SKM-1 treated with dmso at 0.1 percent for 144 hours (cell line): ENCODE measurements around the gene FAM83F.

Experiments used
- DNase-seq: peaks from one replicate; lab custom pipeline; 2025; ENCODE audit not compliant: unreplicated experiment; lab: John Stamatoyannopoulos, UW

The FAM83F gene

DNA sequence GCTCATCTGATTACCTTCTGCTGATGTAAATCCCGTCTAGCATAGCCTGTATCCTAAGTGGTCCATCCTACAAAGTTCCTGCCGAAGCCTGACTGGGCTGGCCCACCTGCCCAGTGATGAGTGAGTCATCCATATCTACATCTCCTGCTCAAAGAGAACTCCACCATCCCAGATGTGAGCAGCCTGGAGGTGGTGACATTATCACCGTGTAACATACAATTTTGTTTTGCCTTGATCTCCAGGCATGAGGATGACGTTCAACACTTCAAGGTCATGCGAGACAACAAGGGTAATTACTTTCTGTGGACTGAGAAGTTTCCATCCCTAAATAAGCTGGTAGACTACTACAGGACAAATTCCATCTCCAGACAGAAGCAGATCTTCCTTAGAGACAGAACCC lies 29.0 kb upstream of the FAM83F start:
- no peak for DNase-seq

DNA sequence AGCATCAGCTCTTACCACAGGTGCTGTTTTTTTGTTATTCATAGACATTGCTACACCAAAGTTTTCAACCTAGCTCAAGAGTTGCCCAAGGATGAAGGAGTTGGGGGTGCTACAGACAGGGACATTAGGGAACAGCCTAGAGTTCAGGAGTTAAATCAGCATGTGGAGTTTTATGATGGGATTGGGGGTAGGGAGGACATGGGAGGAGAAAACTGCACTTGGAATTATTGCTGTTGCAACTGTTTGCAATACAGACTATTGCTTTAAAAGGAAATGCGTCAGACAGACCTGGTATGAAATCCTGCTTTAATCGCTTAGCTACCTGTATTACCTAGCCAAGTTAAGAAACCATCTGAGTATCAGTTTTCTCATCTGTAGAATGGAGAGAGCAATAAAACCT lies 28.3 kb upstream of the FAM83F start:
- DNase-seq, result no peak

DNA sequence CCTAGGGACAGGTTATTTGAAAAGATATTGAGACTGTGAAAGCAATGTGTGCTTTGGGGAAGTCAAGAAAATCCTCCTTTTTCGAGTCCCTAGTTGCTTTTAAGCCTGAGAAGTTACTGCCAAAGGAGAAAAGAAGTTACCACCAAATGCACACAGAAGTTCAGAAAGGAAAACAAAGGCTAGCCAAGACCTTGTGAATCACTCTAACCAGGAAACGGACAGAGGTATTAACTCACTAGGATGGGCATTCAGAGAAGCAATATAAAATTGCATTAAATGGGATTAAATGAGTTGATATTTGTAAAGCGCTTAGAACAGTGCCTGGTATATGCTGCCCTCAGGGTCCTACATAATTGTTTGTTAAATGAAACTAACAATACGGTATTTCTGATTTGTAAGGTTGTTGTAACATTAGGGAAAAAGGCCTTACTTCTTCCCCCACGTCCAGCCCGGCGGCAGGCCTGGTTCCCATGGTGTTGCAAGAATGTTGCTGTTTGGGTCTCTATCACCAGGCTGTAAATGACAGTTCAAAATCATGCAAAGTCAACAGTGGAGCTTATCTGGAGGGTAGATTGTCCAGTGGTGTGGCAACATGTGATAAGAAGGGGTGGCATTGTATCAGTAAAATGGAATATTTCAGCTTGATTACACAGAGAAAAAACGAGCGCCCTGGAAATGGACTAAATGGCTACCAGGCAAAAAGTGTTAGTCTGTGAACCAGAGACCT lies 27.5 kb upstream of the FAM83F start:
- no peak for DNase-seq

DNA sequence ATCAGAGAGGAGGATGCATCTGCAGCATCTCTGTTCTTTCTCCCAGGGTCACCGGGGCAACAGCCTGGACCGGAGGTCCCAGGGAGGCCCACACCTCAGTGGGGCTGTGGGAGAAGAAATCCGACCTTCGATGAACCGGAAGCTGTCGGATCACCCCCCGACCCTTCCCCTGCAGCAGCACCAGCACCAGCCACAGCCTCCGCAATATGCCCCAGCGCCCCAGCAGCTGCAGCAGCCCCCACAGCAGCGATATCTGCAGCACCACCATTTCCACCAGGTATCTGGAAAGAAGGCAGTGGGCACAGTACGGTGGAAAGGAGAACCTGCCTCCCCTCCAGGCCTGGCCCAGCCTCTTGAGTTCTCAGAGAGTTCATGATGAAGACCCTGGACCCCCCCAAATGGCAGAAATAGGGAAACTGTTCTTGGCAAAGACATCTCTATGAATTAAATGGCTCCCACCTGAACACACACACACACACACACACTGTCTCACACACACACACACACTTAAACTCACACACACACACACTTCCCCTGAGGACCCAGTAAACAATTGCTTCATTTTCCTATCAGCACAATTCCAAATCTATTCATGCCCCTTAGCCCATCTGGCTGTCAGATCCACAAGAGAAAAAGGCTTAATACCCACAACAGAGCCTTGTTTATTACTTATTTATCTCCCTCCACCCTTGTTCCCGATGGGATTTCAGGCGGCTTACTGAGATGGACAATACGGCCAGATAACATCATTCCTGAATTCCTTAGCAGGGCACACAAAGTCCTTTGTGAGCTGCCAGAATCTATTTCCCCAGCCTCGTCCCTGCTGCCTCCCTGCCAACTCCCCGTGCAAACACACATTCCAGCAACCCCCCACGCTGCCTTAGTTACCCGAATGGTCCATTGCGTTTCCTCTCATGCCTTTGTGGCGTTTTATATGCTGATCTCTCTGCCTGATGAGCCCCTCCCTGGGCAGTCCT lies 26.5 kb upstream of the FAM83F start:
- DNase-seq, result no peak

DNA sequence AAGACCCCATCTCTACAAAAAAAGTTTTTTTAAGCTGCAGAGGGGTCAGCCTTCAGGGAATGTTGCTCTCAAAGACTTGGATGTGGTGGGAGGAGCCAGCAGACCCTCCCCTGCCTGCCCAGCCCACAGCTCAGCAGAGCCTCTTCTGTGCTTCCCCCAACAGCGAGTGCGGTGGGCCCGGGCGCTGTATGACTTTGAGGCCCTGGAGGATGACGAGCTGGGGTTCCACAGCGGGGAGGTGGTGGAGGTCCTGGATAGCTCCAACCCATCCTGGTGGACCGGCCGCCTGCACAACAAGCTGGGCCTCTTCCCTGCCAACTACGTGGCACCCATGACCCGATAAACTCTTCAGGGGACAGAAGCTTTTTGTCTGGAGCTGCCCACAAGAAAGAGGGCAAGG lies 24.0 kb upstream of the FAM83F start:
- no peak for DNase-seq

DNA sequence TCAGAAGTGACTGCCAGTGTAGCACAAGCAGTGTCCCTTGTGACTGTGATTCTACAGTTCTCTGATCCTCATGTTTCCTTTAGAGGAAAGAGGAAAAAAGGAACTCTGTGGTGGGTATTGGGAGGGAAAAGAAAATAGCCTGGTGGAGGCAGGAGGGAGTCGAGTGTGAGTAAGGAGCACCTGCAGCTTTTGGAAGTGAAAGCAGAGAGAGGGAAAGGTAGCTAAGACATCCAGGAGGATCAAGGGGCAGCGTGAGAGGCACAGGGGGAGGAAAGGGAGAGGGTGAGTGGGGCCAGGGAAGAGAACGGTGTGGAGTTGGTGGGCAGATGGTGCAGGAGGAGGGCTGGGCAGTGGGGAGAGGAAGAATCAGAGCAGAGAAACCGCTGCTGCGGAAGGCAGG lies 22.1 kb upstream of the FAM83F start:
- DNase-seq, result no peak

DNA sequence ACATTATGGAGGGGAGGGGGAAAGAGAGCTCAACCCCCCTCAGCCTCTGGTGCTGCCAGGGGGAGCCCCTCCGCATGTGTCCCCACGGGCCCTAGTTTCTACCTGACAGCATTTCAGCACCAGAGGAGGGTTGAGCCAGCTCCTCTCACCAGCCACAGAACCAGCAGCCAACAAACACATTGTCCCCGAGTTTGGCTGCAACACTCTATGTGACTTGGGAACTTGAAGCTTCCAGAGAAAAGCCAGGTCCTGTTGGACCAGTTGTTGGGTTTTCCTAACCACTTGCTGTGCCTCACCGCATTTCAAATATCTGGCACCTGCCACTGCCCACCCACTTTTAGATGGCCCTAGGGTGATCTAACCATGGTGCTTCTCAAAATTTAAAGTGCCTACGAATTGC lies 21.1 kb upstream of the FAM83F start:
- DNase-seq, result no peak

DNA sequence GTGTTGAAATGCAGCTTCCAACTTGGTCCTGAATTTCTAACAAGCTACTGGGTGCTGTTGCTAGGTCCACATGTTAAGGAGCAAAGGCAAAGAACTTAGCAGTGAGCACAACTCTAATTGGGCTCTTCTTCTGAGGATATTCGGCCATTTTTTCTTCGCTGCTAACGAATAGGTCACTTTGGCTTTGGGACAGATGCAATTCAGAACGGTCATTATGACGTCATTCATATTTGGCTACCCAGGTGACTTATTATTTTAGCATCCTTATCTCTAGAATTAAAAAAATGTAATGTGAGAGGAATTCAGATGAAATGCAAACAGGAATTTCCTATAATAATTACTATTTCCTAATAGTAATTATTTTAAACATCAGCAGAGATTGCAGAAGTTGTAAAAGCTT lies 20.7 kb upstream of the FAM83F start:
- no peak for DNase-seq

DNA sequence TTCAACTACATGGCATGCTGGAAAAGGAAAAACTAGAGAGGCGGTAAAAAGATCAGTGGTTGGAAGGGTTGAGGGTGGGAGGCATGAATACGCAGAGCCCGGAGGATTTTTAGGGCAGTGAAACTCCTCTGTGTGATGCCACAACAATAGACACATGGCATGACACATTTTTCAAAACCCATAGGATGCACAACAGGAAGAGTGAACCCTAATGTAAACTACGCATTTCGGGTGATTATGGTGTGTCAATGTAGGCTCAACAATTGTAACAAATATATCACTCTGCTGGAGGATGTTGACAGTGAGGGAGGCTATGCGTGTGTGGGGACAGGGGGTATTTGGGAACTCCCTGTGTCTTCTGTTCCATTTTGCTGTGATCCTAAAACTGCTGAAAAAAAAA lies 15.7 kb upstream of the FAM83F start:
- no peak for DNase-seq

DNA sequence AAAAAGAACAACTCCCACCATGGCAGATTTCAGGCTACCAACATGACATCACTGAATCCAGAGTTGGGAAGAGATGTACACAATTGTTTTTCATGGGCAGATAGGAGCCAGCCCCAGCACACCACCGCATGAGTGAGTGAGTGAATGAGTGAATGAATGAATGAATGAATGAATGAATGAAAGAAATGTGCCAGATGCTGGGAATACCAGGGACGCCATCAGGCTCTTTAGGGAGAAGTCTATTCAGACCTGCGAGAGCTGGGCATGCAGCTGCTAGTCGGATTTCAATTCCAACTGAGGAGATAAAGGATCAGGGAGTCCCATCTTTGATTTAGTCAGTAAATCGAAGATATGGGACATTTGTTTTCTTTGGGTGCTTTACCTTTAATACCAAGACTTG lies 15.3 kb upstream of the FAM83F start:
- no peak for DNase-seq

DNA sequence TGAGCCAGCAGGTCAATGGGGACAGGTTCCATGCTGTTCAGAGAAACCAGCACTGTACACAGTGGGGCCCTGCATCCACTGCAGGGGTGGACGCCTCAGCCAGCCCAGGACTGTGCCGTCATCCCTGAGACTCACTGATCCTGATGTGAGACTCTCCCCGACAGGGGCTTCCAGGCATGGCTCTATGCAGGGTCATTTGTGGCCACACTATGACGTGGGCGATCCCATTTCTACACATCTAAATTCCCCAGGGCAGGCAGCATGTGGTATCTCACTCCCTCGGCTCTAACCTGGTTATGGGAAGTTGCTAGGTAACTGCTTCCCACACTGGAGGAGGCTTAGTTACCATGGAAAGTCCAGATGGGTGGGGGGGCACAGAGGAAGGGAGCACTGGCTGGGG lies 14.2 kb upstream of the FAM83F start:
- no peak for DNase-seq

DNA sequence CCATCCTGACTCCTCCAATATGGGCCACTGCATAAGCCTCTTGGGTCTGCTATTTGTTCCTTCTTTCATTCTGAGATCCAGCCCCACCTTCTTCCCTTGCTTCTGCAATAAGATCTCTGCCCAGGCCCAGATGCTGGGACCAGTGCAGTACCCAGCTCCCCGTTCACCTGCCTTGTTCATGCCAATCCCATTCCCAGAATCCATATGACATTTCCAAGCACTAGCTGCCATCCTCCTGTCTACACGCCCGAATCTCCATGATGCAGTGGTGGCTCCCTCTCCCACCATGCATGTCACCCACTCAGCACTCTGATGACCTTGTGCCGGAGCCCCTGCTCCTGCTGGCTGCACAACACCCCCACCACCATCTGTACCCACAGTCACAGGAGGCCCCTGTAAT lies 11.4 kb upstream of the FAM83F start:
- no peak for DNase-seq

DNA sequence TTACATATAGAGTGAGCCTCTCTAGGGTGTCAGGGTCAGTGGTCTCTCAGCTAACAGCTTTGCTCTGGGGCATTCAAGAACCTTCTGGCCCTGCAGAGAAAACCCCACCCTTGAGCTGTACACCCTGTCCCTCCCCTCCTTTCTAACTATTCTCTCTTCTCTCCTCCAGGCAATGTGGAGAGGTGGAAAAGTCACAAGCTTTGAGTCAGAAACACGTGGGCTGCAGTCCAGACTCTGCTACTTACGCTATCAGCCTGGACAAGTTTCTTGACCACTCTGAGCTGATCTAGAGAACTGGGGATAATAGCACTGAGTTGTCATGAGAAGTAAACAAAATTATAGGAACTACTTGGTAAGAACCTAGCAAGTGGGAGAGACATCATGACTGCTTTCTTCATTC lies 10.7 kb upstream of the FAM83F start:
- DNase-seq, result no peak

DNA sequence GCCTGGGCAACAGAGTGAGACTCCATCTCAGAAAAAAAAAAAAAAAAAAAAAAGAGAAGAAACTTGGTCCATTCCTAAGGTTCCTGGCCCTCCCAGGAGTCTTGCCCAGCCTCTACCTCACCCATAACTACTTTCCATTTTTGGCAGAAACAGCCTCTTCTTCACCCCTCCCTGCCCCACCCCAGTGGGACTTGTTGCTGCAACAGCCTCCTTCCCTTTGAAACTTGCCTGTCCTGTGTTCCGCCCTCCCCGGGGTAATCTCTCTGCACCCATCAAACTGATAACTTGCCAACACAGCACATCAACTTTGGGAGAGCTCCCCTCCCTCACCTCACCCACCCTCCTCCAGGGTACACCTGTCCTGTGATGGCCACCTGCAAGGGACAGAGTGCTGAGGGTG lies 10.0 kb upstream of the FAM83F start:
- no peak for DNase-seq

DNA sequence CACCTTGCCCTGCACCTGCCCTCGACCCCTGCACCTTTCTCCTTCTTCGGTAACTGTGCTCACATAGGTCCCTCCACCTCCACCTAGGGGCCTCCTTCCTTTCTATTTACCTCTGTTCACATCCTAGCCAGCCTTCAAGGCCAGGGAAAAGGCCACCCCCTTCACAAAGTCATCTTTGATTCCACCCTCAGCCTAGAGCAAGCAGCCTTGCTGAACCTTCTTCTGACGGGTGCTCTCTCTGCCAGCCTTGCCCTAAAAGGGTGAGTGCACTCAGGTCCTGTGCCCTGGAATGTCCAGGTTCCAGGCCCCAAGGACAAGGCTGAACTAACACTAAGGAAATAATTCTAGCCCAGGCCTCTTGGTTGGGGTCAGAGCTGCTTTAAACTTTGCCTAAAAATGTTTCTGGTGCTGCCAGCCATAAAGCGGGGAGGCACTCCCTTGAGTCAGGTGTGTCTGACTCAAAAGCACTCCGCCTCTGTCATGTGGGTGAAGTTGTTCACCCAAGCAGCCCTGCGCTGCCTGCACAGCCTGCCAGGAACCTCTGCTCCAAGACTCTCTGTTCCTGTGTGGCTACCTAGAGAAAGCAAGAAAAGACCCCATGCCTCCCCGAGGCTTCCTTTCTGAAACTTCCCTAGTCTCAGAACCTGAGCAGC lies 9.2 kb upstream of the FAM83F start:
- DNase-seq, result no peak

DNA sequence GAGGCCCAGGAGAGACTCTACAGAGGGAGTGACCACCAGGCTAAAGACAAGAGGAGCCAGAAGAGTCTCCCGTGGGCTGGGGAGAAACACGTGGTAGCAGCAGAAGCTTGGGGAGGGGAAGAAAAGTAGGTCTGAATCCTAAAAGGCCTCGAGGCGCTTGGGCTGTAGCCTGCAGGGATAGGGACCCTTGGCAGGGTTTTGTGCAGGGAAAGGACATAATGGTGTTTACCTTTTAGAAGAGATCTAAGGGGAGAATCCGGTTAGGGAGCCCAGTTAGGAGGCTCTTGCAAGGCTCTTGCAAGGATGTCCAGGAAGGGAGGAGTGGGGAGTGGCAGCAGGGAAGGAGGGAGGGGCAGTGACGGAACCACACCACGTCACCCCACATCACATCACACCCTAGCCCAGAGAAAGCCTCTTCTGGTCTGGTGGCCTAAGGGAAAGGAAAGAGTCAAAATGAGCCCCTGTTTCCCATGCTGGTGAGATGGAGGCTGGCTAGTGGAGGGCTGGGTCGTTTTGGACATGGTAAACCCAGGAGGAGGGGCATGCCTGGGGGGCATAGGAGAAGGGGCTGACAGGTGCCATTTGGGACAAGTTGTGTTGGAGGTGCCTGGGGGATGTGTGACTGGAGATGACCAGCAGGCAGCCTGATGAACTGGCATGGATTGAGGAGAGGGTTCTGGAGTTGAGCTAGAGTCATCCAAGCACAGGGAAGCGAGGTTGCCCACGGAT lies 6.2 kb upstream of the FAM83F start:
- DNase-seq, result no peak

DNA sequence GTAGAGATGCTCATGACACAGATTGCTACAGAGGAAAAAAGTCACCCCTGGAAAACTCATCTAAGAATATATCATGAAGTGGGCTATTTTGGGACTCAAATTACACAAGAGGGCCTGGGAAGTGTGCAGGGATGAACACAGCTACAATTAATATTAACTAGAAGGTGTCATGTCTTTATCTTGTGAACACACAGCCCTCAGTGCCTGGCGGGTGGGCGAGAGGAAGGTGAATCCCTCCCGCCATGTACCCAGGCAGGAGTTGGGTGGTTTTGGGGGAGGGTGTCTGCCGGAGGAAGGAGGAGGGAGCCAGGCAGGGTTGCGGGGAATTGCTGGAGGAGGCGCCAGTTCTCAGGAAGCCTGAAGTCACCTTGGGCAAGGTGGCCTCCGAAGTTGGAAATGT lies 5.1 kb upstream of the FAM83F start:
- no peak for DNase-seq

DNA sequence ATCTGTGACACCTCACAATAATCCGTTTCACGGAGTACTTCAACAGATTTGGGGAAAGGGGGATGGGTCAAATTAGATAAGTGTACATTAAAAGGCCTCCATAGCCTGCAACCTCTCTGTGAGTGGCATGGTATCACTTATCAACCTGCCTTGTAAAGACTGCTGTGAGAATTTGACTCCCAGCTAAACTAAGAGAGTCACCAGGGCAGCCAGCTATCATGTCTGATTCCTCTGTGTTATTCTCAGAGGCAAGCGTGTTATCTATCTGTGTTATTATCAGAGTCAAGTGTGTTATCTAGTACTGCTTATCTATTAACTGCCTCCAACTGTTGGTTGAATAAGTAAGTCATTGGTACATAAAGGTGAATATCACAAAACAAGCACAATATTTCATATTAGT lies 4.1 kb upstream of the FAM83F start:
- DNase-seq, result no peak

DNA sequence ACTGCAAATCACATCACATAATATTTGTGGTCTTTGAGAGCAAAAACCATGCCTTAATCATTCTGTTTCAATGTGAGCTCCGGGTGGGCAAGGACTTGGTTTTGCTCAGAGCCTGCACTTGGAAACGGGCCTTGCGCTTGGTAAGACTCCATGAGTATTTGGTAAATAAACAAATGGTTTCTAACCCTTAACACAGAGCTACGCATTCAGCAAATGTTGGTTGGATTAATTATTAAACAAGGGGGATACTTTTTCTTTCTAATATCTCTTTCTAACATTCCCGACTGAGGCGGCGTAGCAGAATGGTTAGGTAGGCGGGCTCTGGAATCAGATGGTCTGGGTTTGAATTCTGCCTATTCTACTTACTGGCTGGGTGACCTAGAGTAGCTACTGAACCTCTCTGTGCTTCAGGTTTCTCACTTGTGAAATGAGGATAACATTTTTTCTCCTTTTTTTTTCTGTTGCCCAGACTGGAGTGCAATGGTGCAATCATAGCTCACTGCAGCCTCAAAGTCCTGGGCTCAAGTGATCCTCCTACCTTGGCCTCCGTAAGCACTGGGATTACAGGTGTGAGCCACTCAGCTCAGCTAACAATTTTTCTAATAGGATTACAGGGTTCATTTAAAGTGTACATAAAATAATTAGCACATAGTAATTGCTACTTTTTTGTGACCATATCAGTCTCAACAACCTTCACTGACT lies 3.4 kb upstream of the FAM83F start:
- DNase-seq, result no peak

DNA sequence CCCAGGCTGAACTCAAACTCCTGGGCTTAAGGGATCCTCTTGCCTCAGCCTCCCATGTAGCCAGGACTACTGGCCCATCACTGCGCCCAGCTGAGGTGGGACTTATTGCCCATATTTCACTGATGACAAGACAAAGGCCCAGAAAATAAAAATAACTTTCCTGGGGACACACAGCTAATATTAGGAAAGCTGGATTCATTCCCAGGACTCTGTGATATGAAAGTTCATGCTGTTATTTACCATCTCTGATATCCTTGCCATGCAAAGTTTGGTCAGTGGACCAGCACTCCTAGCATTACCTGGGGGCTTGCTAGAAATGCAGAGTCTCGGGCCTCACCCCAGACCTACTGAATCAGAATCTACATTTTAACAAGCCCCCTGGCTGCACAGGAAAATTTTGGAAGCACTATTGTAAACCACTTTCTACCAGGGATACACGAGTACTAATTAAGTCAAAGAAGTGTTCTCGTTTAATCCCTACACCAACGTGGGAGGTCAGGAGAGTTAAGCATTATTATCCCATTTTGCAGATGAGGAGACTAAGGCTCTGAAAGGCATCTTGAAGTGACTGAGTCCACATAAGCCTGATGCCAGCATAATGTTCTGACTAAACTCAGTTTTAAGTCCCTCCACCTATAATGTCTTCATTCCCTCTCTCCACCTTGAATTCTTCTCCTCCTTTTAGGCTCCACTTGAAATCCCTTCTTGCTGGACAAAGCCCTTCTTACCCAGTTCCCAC lies 2.5 kb upstream of the FAM83F start:
- DNase-seq, result no peak
